PC-3 (cell line): ENCODE measurements around the gene CAPN5.

Source experiments
- CTCF ChIP-seq: fragments of 300-600 bp; sonication (generic); conservative IDR thresholded peaks from 2 replicates; pipeline ENCODE4 v1.5.1; 2017; ENCODE audit warnings: antibody characterized with exemption, low read depth, mild to moderate bottlenecking, low read length
- EZH2 ChIP-seq: fragments of 300-600 bp; sonication (generic); IDR thresholded peaks from one replicate; pipeline ENCODE4 v1.6.1; 2017; ENCODE audit warnings: antibody characterized with exemption, mild to moderate bottlenecking, low read length; ENCODE audit not compliant: unreplicated experiment

- TF ChIP-seq EZH2 = no peak
- TF ChIP-seq CTCF = no peak
Observed at GRCh38 chr11:77024745-77025144, 42.0 kb upstream of the CAPN5 start.
